Measurements from ENCODE around the gene MGST1.

DNA sequence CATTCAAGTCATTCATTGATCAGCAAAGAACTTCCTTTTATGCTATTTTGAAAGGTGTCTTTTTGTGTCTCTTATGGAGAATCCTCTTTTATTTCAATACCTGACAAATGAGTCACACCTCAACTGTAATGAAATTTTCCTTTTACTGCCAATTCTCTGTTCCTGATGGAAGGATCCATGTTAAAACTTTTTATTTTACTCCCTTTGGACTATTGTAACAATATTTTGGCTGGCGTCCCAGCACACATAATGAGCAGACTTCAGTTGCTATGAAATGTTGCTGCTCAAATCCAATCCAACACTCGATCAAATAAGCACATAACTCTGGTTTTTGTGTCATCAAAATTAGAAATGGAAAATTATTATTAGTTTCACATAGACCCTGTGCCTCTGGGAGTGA, 48.0 kb upstream of the MGST1 start:
- TF ChIP-seq, protein P1, sequence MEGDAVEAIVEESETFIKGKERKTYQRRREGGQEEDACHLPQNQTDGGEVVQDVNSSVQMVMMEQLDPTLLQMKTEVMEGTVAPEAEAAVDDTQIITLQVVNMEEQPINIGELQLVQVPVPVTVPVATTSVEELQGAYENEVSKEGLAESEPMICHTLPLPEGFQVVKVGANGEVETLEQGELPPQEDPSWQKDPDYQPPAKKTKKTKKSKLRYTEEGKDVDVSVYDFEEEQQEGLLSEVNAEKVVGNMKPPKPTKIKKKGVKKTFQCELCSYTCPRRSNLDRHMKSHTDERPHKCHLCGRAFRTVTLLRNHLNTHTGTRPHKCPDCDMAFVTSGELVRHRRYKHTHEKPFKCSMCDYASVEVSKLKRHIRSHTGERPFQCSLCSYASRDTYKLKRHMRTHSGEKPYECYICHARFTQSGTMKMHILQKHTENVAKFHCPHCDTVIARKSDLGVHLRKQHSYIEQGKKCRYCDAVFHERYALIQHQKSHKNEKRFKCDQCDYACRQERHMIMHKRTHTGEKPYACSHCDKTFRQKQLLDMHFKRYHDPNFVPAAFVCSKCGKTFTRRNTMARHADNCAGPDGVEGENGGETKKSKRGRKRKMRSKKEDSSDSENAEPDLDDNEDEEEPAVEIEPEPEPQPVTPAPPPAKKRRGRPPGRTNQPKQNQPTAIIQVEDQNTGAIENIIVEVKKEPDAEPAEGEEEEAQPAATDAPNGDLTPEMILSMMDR (IDR thresholded peaks at IDR 0.05) = no peak
- TF ChIP-seq POLR2AphosphoS5 (IDR thresholded peaks at IDR 0.05) = no peak
